CD4-positive, CD25-positive, alpha-beta regulatory T cell (primary cell): ENCODE results near the gene FAM13C. TPM values are rescaled to one million over a fixed set of nuclear protein-coding genes. Genes with fewer than 3 reads are reported as not detected.

ENCODE experiments used
- ATAC-seq, 2 donors: fragments of 150-1000 bp; cut with Tn5 transposase; one replicate each; pipeline ENCODE4 v1.10.0; 2021; ENCODE audit warnings: low read depth in 2 of 2, moderate number of reproducible peaks in 2 of 2, moderate library complexity in 1 of 2
- DNase-seq, 3 donors: peaks; one replicate each; pipeline versions ENCODE4 v3.0.0 to v3.0.0-alpha.2; 2012 to 2022; ENCODE audit warnings: mixed read lengths in 1 of 3
- H3K27ac ChIP-seq: one replicate; pipeline ENCODE4 v1.7.0; 2013; ENCODE audit warnings: mild to moderate bottlenecking, low read length; ENCODE audit not compliant: insufficient read depth, poor library complexity, severe bottlenecking
- H3K27me3 ChIP-seq: one replicate; pipeline ENCODE4 v1.7.0; 2013; ENCODE audit warnings: low read length; ENCODE audit not compliant: control insufficient read depth, insufficient read depth
- H3K36me3 ChIP-seq: one replicate; pipeline ENCODE4 v1.7.0; 2013; ENCODE audit warnings: mild to moderate bottlenecking, low read length, moderate library complexity; ENCODE audit not compliant: control insufficient read depth, insufficient read depth
- H3K4me1 ChIP-seq: 2 replicates; pipeline ENCODE4 v1.7.0; 2013; ENCODE audit warnings: mild to moderate bottlenecking, low read length; ENCODE audit not compliant: insufficient read depth, control insufficient read depth, poor library complexity, severe bottlenecking
- H3K4me3 ChIP-seq: one replicate; pipeline ENCODE4 v1.7.0; 2013; ENCODE audit warnings: low read depth, mild to moderate bottlenecking, low read length, moderate library complexity
- H3K9me3 ChIP-seq, 2 experiments: 1 replicate in 1 of 2; 2 replicates in 1 of 2; pipeline ENCODE4 v1.7.0; 2013; ENCODE audit warnings: low read length in 2 of 2, mild to moderate bottlenecking in 1 of 2, moderate library complexity in 1 of 2; ENCODE audit not compliant: control insufficient read depth in 2 of 2
- H3K27ac Mint-ChIP-seq, 3 donors: one replicate each; pipeline ENCODE4 v1.8.0; 2020 to 2022; ENCODE audit warnings: mild to moderate bottlenecking in 3 of 3, mixed read lengths in 3 of 3, moderate library complexity in 2 of 3
- H3K27me3 Mint-ChIP-seq: one replicate; pipeline ENCODE4 v1.8.0; 2022; ENCODE audit warnings: mild to moderate bottlenecking, mixed read lengths
- H3K36me3 Mint-ChIP-seq: one replicate; pipeline ENCODE4 v1.8.0; 2020; ENCODE audit warnings: mixed read lengths
- H3K4me1 Mint-ChIP-seq, 4 donors: one replicate each; pipeline ENCODE4 v1.8.0; 2020 to 2022; ENCODE audit warnings: mixed read lengths in 4 of 4, mild to moderate bottlenecking in 1 of 4
- H3K4me3 Mint-ChIP-seq, 4 donors: one replicate each; pipeline ENCODE4 v1.8.0; 2020 to 2022; ENCODE audit warnings: mild to moderate bottlenecking in 4 of 4, mixed read lengths in 4 of 4, moderate library complexity in 3 of 4
- H3K9me3 Mint-ChIP-seq, 7 donors: one replicate each; pipeline ENCODE4 v1.8.0; 2020 to 2022; ENCODE audit warnings: mixed read lengths in 7 of 7, mild to moderate bottlenecking in 3 of 7, moderate library complexity in 2 of 7
- polyA plus RNA-seq, 4 donors: library from polyadenylated mRNA; unstranded; fragments of 300-500 nt; fragmentation: Illumina TruSeq; gene quantifications; one replicate each; pipeline ENCODE4 v1.2.3, GENCODE V29; 2021
- total RNA-seq: library from RNA; stranded (reverse); gene quantifications from one replicate; pipeline ENCODE4 v1.2.3, GENCODE V29; 2022

Gene FAM13C
- total and polyA plus RNA-seq, 5 donors from 2014 or later: not detected

- no peaks in the 10 kb centered on the region for H3K36me3 Mint-ChIP-seq
- ATAC-seq (no peak), DNase-seq (no peak)
- H3K4me3 Mint-ChIP-seq: no peak overlapping the region
- no peak overlapping the region for H3K27ac ChIP-seq
- H3K36me3 ChIP-seq: no peaks in the 10 kb centered on the region
- no peaks in the 10 kb centered on the region for H3K9me3 ChIP-seq
- H3K4me3 ChIP-seq: no peak overlapping the region
- H3K27me3 Mint-ChIP-seq: peaks cover 17% of the 10 kb centered on the region
- H3K4me1 Mint-ChIP-seq: peaks cover 0 to 6% (median 2%) of the 10 kb centered on the region in 4 donors
- H3K9me3 Mint-ChIP-seq: peaks cover 0 to 3% (median 0%) of the 10 kb centered on the region in 7 donors
- no peaks in the 10 kb centered on the region for H3K4me1 ChIP-seq
- peaks cover 6% of the 10 kb centered on the region for H3K27me3 ChIP-seq
- H3K27ac Mint-ChIP-seq: no peak overlapping the region
Measured at GRCh38 chr10:59360605-59361405, 1.5 kb downstream of the FAM13C start.

DNA sequence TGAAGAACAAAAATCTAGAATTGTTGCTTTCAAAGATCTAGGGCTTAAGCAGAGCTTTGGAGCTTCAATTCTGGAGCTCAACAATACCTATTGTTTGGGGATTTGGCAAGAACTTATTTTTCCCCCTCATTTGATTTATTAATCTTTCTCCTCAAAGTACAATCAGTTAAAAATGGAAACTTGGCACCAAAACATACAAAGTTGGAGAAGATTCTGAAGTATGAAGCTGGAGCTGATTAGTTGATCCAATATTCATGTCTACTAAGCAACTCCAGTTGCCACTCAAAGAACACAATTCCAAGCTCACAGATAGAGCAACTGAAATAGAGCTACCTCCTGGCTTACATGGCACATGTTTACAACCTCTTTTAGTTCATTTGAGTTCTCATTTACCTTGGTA is 3.8 kb downstream of the FAM13C start:
- peaks cover 10% of the 10 kb centered on the region for H3K27me3 Mint-ChIP-seq
- peaks cover 0 to 6% (median 2%) of the 10 kb centered on the region in 4 donors for H3K4me1 Mint-ChIP-seq
- no peaks in the 10 kb centered on the region for H3K4me1 ChIP-seq
- DNase-seq (no peak), ATAC-seq (no peak)
- no peak overlapping the region for H3K27ac ChIP-seq
- peaks cover 0 to 5% (median 0%) of the 10 kb centered on the region in 7 donors for H3K9me3 Mint-ChIP-seq
- H3K36me3 ChIP-seq: no peaks in the 10 kb centered on the region
- peaks cover 6% of the 10 kb centered on the region for H3K27me3 ChIP-seq
- no peak overlapping the region for H3K27ac Mint-ChIP-seq
- no peak overlapping the region for H3K4me3 ChIP-seq
- no peaks in the 10 kb centered on the region for H3K36me3 Mint-ChIP-seq
- H3K9me3 ChIP-seq: no peaks in the 10 kb centered on the region
- H3K4me3 Mint-ChIP-seq: no peak overlapping the region

- H3K4me1 Mint-ChIP-seq: no peaks in the 10 kb centered on the region
- no peak for ATAC-seq
- H3K9me3 ChIP-seq: no peaks in the 10 kb centered on the region
- H3K36me3 Mint-ChIP-seq: no peaks in the 10 kb centered on the region
- no peaks in the 10 kb centered on the region for H3K36me3 ChIP-seq
- DNase-seq: no peak
- no peaks in the 10 kb centered on the region for H3K4me1 ChIP-seq
- no peak overlapping the region for H3K27ac Mint-ChIP-seq
- no peak overlapping the region for H3K27ac ChIP-seq
- H3K27me3 Mint-ChIP-seq: no peaks in the 10 kb centered on the region
- H3K27me3 ChIP-seq: no peaks in the 10 kb centered on the region
- H3K4me3 Mint-ChIP-seq: no peak overlapping the region
- no peak overlapping the region for H3K4me3 ChIP-seq
- H3K9me3 Mint-ChIP-seq: peaks cover 0 to 5% (median 2%) of the 10 kb centered on the region in 7 donors
Measured at GRCh38 chr10:59354434-59354833, 7.9 kb downstream of the FAM13C start.

DNA sequence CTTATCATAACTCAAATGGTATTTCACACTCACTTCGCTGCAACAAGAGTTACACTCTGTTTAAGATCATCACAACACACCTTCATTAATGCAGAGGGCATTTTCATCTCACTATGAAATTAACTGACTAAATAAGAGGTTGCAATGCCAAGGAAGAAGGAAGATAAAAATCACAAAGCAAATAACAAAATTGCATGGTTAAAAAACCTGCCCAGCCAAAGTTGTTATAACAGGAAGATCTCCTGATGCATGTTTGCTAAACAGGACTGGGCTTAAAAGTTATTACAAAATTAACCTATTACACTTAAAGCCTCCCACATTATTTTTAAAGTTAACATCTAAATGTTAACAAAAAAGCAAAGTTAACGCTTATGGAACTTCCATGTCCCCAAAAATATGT is 11.8 kb downstream of the FAM13C start:
- ATAC-seq (no peak), DNase-seq (no peak)
- Mint-ChIP-seq H3K36me3 (no peaks in the 10 kb centered on the region), H3K4me3 (no peak overlapping the region), H3K4me1 (no peaks in the 10 kb centered on the region), H3K9me3 (peaks cover 0 to 6% (median 2%) of the 10 kb centered on the region in 7 donors), H3K27me3 (no peaks in the 10 kb centered on the region), H3K27ac (no peak overlapping the region)
- H3K36me3 ChIP-seq: no peaks in the 10 kb centered on the region
- no peak overlapping the region for H3K27ac ChIP-seq
- no peaks in the 10 kb centered on the region for H3K4me1 ChIP-seq
- H3K27me3 ChIP-seq: no peaks in the 10 kb centered on the region
- no peaks in the 10 kb centered on the region for H3K9me3 ChIP-seq
- H3K4me3 ChIP-seq: no peak overlapping the region

GRCh38 chr10:59346321-59346720 is 16.0 kb downstream of the FAM13C start:
- H3K4me3 Mint-ChIP-seq: no peak overlapping the region
- no peaks in the 10 kb centered on the region for H3K4me1 Mint-ChIP-seq
- H3K36me3 Mint-ChIP-seq: no peaks in the 10 kb centered on the region
- Histone ChIP-seq H3K9me3 (no peaks in the 10 kb centered on the region), H3K27ac (no peak overlapping the region), H3K36me3 (no peaks in the 10 kb centered on the region), H3K4me3 (no peak overlapping the region), H3K27me3 (no peaks in the 10 kb centered on the region), H3K4me1 (no peaks in the 10 kb centered on the region)
- DNase-seq: no peak
- no peak for ATAC-seq
- H3K27me3 Mint-ChIP-seq: no peaks in the 10 kb centered on the region
- no peak overlapping the region for H3K27ac Mint-ChIP-seq
- H3K9me3 Mint-ChIP-seq: peaks cover 0 to 7% (median 3%) of the 10 kb centered on the region in 7 donors

DNA sequence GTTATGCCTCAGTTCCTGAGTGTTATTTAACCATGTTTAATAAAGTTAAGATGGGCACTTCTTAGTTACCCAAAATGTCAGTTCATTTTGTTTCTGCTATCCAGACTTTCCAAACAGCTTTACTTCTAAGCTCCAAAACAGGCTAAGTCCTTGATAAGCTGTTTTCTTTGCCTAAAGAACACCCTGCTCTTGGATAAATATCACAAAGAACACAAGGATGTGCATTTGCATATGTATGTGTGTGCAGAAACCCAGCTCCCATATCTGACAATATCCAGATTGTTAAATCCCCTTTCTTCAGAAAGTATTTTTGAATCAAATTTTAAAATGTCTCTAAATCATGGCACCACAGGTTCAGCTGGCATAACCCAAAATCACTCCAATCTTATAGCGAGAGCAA is 19.6 kb downstream of the FAM13C start:
- no peak overlapping the region for H3K4me3 Mint-ChIP-seq

GRCh38 chr10:59342000-59342399 is 20.3 kb downstream of the FAM13C start:
- Histone ChIP-seq H3K4me3 (no peak overlapping the region), H3K9me3 (no peaks in the 10 kb centered on the region), H3K27me3 (no peaks in the 10 kb centered on the region), H3K36me3 (no peaks in the 10 kb centered on the region), H3K27ac (no peak overlapping the region), H3K4me1 (no peaks in the 10 kb centered on the region)
- H3K9me3 Mint-ChIP-seq: peaks cover 0 to 10% (median 2%) of the 10 kb centered on the region in 7 donors
- H3K4me1 Mint-ChIP-seq: no peaks in the 10 kb centered on the region
- ATAC-seq: no peak
- H3K4me3 Mint-ChIP-seq: no peak overlapping the region
- no peak overlapping the region for H3K27ac Mint-ChIP-seq
- no peaks in the 10 kb centered on the region for H3K27me3 Mint-ChIP-seq
- no peaks in the 10 kb centered on the region for H3K36me3 Mint-ChIP-seq
- DNase-seq: no peak

More for the DNA sequence above, 19.6 kb downstream of the FAM13C start:
- ATAC-seq (no peak), DNase-seq (no peak)
- Mint-ChIP-seq H3K9me3 (peaks cover 0 to 12% (median 2%) of the 10 kb centered on the region in 7 donors), H3K27ac (no peak overlapping the region), H3K27me3 (no peaks in the 10 kb centered on the region), H3K36me3 (no peaks in the 10 kb centered on the region), H3K4me1 (no peaks in the 10 kb centered on the region)
- Histone ChIP-seq H3K36me3 (no peaks in the 10 kb centered on the region), H3K9me3 (no peaks in the 10 kb centered on the region), H3K27me3 (no peaks in the 10 kb centered on the region), H3K27ac (no peak overlapping the region), H3K4me3 (no peak overlapping the region), H3K4me1 (no peaks in the 10 kb centered on the region)

DNA sequence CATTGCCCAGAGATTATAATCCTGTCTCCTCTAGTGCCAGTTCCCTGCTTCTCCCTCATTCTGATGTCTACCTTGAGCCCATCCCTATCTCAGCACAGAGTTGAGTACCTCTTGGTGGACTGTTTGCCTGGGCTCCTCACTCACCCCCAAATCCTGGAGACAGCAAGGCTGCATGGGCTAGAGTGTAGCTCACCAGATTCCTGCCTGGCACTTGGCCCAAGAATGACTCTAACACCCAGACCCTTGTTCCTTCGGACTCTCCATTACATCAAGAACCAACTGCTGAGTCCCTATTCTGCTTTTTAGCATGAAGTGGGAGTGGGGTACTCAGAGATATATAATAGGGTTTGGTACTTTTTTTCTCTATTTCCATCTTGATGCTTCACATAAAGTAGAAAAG is 22.1 kb downstream of the FAM13C start:
- Histone ChIP-seq H3K27me3 (no peaks in the 10 kb centered on the region), H3K27ac (no peak overlapping the region), H3K36me3 (no peaks in the 10 kb centered on the region), H3K9me3 (no peaks in the 10 kb centered on the region), H3K4me1 (no peaks in the 10 kb centered on the region), H3K4me3 (no peak overlapping the region)
- ATAC-seq: no peak
- no peaks in the 10 kb centered on the region for H3K36me3 Mint-ChIP-seq
- no peaks in the 10 kb centered on the region for H3K27me3 Mint-ChIP-seq
- no peak for DNase-seq
- no peak overlapping the region for H3K4me3 Mint-ChIP-seq
- peaks cover 0 to 10% (median 2%) of the 10 kb centered on the region in 7 donors for H3K9me3 Mint-ChIP-seq
- no peak overlapping the region for H3K27ac Mint-ChIP-seq
- no peaks in the 10 kb centered on the region for H3K4me1 Mint-ChIP-seq
